Fibroblast of the aortic adventitia (primary cell): ENCODE data around the gene SLC23A2. TPM values are rescaled to one million over a fixed set of nuclear protein-coding genes. Genes with fewer than 3 reads are reported as not detected.

ENCODE experiments used
- DNase-seq: peaks from one replicate; pipeline ENCODE4 v3.0.0-alpha.2; 2010; ENCODE audit warnings: low read depth
- H3K4me3 ChIP-seq: 2 replicates; pipeline ENCODE4 v1.5.1; 2011; ENCODE audit warnings: low read depth, mild to moderate bottlenecking, control low read depth, low read length, moderate library complexity
- CTCF ChIP-seq: IDR thresholded peaks from 2 replicates; pipeline ENCODE4 v1.5.1; 2011; ENCODE audit warnings: mild to moderate bottlenecking, low read length, control low read depth, inconsistent platforms; ENCODE audit not compliant: insufficient read depth
- total RNA-seq: library from RNA; depleted of rRNA; stranded (reverse); fragments of >200 nt; gene quantifications from 2 replicates; pipeline ENCODE4 v1.2.3, GENCODE V29; 2012; ENCODE audit warnings: low replicate concordance

SLC23A2 gene
- total RNA-seq, 1 donor = 24.6 TPM

- DNase-seq = no peak
Measured at GRCh38 chr20:4946986-4947385, 54.3 kb downstream of the SLC23A2 start.

GRCh38 chr20:4946585-4946984 lies 54.7 kb downstream of the SLC23A2 start:
- no peak overlapping the region for H3K4me3 ChIP-seq
- no peak for TF ChIP-seq CTCF
- no peak for DNase-seq

More at GRCh38 chr20:4946986-4947385, 54.3 kb downstream of the SLC23A2 start:
- no peak for TF ChIP-seq CTCF
- no peak overlapping the region for H3K4me3 ChIP-seq

- no peak overlapping the region for H3K4me3 ChIP-seq
- DNase-seq = peak; percentile 64
Measured at GRCh38 chr20:4944518-4945313, 56.6 kb downstream of the SLC23A2 start.

GRCh38 chr20:4942331-4942730 lies 59.0 kb downstream of the SLC23A2 start:
- DNase-seq = peak; percentile 90
- no peak for TF ChIP-seq CTCF
- no peak overlapping the region for H3K4me3 ChIP-seq

More at GRCh38 chr20:4944518-4945313, 56.6 kb downstream of the SLC23A2 start:
- no peak for TF ChIP-seq CTCF

GRCh38 chr20:4937407-4938319 lies 63.6 kb downstream of the SLC23A2 start:
- TF ChIP-seq CTCF = no peak
- H3K4me3 ChIP-seq = no peak overlapping the region
- DNase-seq = peak; percentile 18

GRCh38 chr20:4936851-4937406 lies 64.4 kb downstream of the SLC23A2 start:
- no peak overlapping the region for H3K4me3 ChIP-seq
- no peak for DNase-seq
- no peak for TF ChIP-seq CTCF
